Fibroblast of villous mesenchyme (primary cell): ENCODE results near the gene CPZ. TPM values are rescaled to one million over a fixed set of nuclear protein-coding genes. Genes with fewer than 3 reads are reported as not detected.
"Not testable (repeated sequence)": the region's sequence is repeated elsewhere in the genome, so short reads cannot be mapped to it uniquely, and the experiment has no call there.

Source experiments
- DNase-seq: peaks from one replicate; pipeline ENCODE4 v3.0.0-alpha.2; 2010; ENCODE audit warnings: low read depth
- H3K4me3 ChIP-seq: 2 replicates; pipeline ENCODE4 v1.5.1; 2011; ENCODE audit warnings: low read depth, mild to moderate bottlenecking, low read length
- CTCF ChIP-seq: IDR thresholded peaks from 2 replicates; pipeline ENCODE4 v1.5.1; 2012; ENCODE audit warnings: low read depth, mild to moderate bottlenecking, low read length; ENCODE audit not compliant: insufficient read depth
- total RNA-seq: library from RNA; depleted of rRNA; stranded (reverse); fragments of >200 nt; gene quantifications from 2 replicates; pipeline ENCODE4 v1.2.3, GENCODE V29; 2012

The CPZ gene
- total RNA-seq, 1 donor = 19.0 TPM

GRCh38 chr4:8649631-8650361, 57.2 kb downstream of the CPZ start:
- no peak overlapping the region for H3K4me3 ChIP-seq
- no peak for TF ChIP-seq CTCF
- DNase-seq = no peak

DNA sequence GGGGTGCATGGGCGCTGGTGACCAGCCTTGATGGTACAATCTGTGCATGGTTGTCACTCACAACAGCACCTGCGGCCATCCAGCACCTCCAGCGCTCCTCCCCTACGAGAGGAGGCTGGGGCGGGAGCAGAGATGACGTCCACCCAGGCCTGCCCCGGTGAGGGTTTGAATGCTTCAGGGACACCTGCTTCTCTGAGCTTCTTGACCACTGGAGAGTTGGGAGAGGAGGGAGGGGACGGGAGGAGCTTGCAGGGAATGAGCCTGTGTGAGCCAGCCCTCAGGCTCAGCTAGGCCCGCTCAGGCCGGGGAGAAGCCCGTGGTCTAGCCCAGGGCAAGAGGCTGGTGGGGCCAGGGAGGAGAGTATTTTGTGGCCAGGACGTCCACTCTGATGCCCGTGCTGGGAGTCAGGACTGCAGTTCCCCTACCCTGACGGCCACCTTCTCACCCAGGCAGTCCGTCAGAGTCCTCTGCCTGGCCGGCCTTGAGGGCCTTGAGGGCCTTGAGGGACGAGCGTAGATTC, 59.2 kb downstream of the CPZ start:
- no peak overlapping the region for H3K4me3 ChIP-seq
- TF ChIP-seq CTCF = no peak
- no peak for DNase-seq

GRCh38 chr4:8652181-8653078, 59.9 kb downstream of the CPZ start:
- H3K4me3 ChIP-seq = no peak overlapping the region
- no peak for DNase-seq
- TF ChIP-seq CTCF = no peak

DNA sequence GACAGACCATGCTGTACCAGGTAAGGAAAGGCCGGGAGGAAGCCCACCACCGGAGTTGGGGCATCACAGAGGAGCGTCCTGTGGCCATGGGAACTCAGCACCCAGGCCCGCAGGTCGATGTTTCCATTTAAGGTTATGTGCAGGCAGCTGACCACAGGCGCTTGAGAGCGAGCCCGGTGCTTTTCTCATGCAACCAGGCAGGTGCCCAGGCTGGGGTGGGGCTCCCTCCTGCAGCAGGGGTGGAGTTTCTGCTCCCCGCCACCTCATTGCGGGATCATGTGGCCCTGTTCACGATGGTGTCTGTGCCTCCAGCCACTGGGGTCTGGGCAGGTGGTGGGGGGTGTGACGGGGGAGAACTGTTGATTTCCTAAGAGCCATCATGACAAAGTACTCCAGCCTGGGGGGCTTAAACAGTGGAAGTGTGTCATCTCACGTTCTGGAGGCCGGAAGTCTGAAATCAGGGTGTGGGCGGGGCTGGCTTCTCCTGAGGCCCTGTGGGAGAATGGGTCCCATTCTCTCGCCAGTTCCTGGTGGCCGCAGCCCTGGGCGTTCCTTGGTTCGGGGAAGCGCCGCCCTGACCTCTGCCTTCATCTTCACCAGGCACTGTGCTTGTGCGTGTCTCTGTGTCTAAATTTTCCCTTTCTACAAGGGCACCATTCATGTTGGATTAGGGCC, 60.9 kb downstream of the CPZ start:
- H3K4me3 ChIP-seq = no peak overlapping the region
- DNase-seq = no peak
- no peak for TF ChIP-seq CTCF

DNA sequence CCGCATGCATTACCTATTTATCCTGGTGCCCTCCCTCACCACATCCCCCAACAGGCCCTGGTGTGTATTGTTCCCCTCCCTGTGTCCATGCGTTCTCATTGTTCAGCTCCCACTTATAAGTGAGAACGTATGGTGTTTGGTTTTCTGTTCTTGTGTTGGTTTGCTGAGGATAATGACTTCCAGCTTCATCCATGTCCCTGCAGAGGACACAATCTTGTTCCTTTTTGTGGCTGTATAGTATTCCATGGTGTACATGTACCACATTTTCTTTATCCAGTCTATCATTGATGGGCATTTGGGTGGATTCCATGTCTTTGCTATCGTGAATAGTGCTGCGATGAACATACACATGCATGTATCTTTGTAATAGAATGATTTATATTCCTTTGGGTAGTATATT, 61.6 kb downstream of the CPZ start:
- DNase-seq, H3K4me3 ChIP-seq: not testable (repeated sequence)

- no peak for DNase-seq
- no peak for TF ChIP-seq CTCF
- H3K4me3 ChIP-seq = no peak overlapping the region
Observed at GRCh38 chr4:8655411-8656184, 63.0 kb downstream of the CPZ start.
